WERI-Rb-1 (cell line): ENCODE results near the gene HS2ST1.
"Not testable (repeated sequence)": the region's sequence is repeated elsewhere in the genome, so short reads cannot be mapped to it uniquely, and the experiment has no call there.

Source experiments
- DNase-seq: peaks from one replicate; pipeline ENCODE4 v3.0.0-alpha.2; 2020
- H3K27ac ChIP-seq: fragments of 250-450 bp; sonication (Bioruptor Pico); 2 replicates; pipeline ENCODE4 v1.5.1; 2020; ENCODE audit warnings: mild to moderate bottlenecking, moderate library complexity
- H3K27me3 ChIP-seq: fragments of 250-450 bp; sonication (Bioruptor Pico); 2 replicates; pipeline ENCODE4 v1.5.1; 2021; ENCODE audit warnings: mild to moderate bottlenecking, low read depth, moderate library complexity; ENCODE audit not compliant: insufficient read depth, severe bottlenecking
- H3K36me3 ChIP-seq: fragments of 250-450 bp; sonication (Bioruptor Pico); 2 replicates; pipeline ENCODE4 v1.5.1; 2020; ENCODE audit warnings: mild to moderate bottlenecking, moderate library complexity
- H3K4me3 ChIP-seq: 2 replicates; pipeline ENCODE4 v1.5.1; 2011; ENCODE audit warnings: low read depth, mild to moderate bottlenecking, control low read depth, low read length
- H3K9me3 ChIP-seq: fragments of 250-450 bp; sonication (Bioruptor Pico); 2 replicates; pipeline ENCODE4 v1.5.1; 2021; ENCODE audit warnings: mild to moderate bottlenecking, moderate library complexity; ENCODE audit not compliant: severe bottlenecking
- TF ChIP-seq, protein P1 (sequence below): IDR thresholded peaks from 2 replicates; pipeline ENCODE4 v1.5.1; 2011; ENCODE audit warnings: low read depth, mild to moderate bottlenecking, control low read depth, inconsistent platforms, low read length

Gene HS2ST1

DNA sequence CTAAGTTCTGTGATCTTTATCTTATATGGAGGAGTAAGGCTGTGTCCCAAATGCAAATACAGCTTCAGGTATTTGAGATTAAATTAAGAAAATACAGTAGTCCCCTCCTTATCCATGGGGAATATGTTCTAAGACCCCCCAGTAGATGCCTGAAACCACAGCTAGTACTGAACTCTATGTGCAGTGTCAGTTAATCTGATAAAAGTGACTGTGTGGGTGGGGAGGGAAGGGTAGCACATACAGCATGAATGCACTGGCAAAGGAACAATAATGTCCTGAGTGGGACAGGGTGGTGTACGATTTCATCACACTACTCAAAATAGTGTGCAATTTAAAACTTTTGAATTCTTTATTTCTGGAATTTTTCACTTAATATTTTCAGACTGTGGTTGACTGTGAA is 83.1 kb downstream of the HS2ST1 start:
- no peaks in the 10 kb centered on the region for H3K27me3 ChIP-seq
- H3K36me3 ChIP-seq, result no peaks in the 10 kb centered on the region
- no peaks in the 10 kb centered on the region for H3K9me3 ChIP-seq
- no peak overlapping the region for H3K4me3 ChIP-seq
- no peak overlapping the region for H3K27ac ChIP-seq
- TF ChIP-seq, protein P1, sequence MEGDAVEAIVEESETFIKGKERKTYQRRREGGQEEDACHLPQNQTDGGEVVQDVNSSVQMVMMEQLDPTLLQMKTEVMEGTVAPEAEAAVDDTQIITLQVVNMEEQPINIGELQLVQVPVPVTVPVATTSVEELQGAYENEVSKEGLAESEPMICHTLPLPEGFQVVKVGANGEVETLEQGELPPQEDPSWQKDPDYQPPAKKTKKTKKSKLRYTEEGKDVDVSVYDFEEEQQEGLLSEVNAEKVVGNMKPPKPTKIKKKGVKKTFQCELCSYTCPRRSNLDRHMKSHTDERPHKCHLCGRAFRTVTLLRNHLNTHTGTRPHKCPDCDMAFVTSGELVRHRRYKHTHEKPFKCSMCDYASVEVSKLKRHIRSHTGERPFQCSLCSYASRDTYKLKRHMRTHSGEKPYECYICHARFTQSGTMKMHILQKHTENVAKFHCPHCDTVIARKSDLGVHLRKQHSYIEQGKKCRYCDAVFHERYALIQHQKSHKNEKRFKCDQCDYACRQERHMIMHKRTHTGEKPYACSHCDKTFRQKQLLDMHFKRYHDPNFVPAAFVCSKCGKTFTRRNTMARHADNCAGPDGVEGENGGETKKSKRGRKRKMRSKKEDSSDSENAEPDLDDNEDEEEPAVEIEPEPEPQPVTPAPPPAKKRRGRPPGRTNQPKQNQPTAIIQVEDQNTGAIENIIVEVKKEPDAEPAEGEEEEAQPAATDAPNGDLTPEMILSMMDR, result no peak
- no peak for DNase-seq

DNA sequence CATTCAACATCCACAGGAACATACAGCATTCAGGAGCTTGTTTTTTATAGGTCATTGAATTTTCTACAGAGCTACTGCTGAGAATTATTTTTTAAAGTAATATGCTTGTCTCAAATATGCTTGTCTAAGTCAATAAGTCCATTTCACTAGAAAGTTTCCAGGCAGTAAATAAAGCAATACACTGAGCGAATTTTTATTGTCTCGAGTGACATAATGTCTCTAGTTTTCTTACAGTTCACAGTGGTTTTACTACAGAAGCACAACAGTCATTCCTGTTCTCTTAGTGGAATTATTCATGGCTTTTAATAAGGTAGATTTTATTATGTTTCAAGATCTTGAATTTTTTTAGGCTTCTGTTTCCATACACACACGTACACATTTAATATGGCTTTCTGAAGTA is 83.8 kb downstream of the HS2ST1 start:
- Histone ChIP-seq H3K9me3 (no peaks in the 10 kb centered on the region), H3K4me3 (no peak overlapping the region), H3K36me3 (no peaks in the 10 kb centered on the region), H3K27ac (no peak overlapping the region), H3K27me3 (no peaks in the 10 kb centered on the region)
- TF ChIP-seq, protein P1, result no peak
- DNase-seq, result no peak

- no peaks in the 10 kb centered on the region for H3K36me3 ChIP-seq
- no peak for DNase-seq
These were observed 84.3 kb downstream of the HS2ST1 start for GRCh38 chr1:86998727-86999126.

DNA sequence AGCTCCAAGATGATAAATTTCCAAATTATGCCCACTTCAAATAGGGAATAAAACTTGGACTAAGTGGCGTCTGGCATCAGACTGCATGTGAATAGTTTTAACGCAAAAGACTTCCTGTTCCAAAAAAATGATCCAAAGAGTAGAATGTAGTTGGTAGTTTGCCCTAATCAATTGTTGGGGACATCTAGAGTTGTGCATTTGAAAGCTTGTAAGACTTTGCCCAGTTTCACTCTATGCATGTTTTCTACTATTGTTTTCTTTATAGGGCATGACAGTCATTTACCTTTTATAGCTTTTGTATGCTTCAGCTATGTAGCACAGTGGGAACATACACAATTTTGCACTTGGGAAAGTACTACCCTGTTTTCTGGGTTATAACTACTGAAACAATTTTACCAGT is 86.0 kb downstream of the HS2ST1 start:
- H3K9me3 ChIP-seq, result no peaks in the 10 kb centered on the region
- no peaks in the 10 kb centered on the region for H3K27me3 ChIP-seq
- no peak overlapping the region for H3K27ac ChIP-seq
- H3K36me3 ChIP-seq, result no peaks in the 10 kb centered on the region
- no peak for DNase-seq
- no peak overlapping the region for H3K4me3 ChIP-seq
- TF ChIP-seq, protein P1, result no peak

More at GRCh38 chr1:86998727-86999126, 84.3 kb downstream of the HS2ST1 start:
- H3K4me3 ChIP-seq, result no peak overlapping the region
- TF ChIP-seq, protein P1, result no peak
- H3K27me3 ChIP-seq, result no peaks in the 10 kb centered on the region
- no peak overlapping the region for H3K27ac ChIP-seq
- no peaks in the 10 kb centered on the region for H3K9me3 ChIP-seq

- DNase-seq, result no peak
- no peaks in the 10 kb centered on the region for H3K9me3 ChIP-seq
- TF ChIP-seq, protein P1, result no peak
- no peak overlapping the region for H3K27ac ChIP-seq
- H3K27me3 ChIP-seq, result no peaks in the 10 kb centered on the region
- H3K36me3 ChIP-seq, result no peaks in the 10 kb centered on the region
- H3K4me3 ChIP-seq, result no peak overlapping the region
These were observed 90.4 kb downstream of the HS2ST1 start for GRCh38 chr1:87004857-87005256.

DNA sequence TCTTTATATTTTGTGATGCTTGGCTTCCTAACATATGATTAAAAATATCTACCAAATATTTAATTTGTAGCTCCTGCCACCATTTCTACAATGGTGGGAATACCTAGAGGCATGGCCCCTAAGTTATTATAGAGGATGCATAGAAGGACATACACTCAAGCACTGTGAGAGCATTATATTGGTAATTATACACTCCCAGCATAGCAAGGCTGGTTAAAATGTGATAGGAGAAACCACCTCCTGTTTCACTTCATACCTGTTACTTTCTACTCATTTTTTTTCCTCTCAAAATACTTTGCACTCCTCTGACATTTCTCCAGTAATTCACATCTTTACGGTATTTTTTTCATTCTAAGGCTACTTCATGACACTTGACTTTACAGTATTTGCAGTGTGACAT is 92.9 kb downstream of the HS2ST1 start:
- DNase-seq, result no peak
- Histone ChIP-seq H3K36me3 (no peaks in the 10 kb centered on the region), H3K9me3 (no peaks in the 10 kb centered on the region), H3K4me3 (no peak overlapping the region), H3K27ac (no peak overlapping the region), H3K27me3 (no peaks in the 10 kb centered on the region)
- TF ChIP-seq, protein P1, result no peak

DNA sequence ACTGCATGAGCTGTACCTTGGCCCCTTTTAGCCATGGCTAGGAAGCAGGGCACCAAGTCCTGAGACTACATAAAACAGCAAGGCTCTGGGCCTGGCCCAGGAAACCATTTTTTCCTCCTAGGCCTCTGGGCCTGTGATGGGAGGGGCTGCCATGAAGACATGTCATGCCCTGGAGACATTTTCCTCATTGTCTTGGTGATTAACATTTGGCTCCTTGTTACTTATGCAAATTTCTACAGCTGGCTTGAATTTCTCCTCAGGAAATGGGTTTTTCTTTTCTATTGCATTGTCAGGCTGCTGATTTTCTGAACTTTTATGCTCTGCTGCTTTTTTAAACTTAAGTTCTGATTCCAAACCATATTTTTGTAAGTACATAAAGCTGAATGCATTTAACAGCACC is 99.0 kb downstream of the HS2ST1 start:
- not testable (repeated sequence) for H3K9me3 ChIP-seq, H3K4me3 ChIP-seq, H3K36me3 ChIP-seq, DNase-seq, H3K27ac ChIP-seq, H3K27me3 ChIP-seq
